GM12878 (cell line): ENCODE results near the gene AMBP. TPM values are rescaled to one million over a fixed set of nuclear protein-coding genes. Genes with fewer than 3 reads are reported as not detected.

Source experiments
- ATAC-seq: fragments of 200-7000 bp; cut with Tn5 transposase; 3 replicates; pipeline ENCODE4 v1.9.1; 2020; ENCODE audit warnings: mild to moderate bottlenecking, moderate library complexity
- BruUV-seq: library from RNA; stranded (reverse); fragments of 400-500 nt; replicated peaks from 2 replicates; lab custom pipeline; 2021; lab: Mats Ljungman, UMichigan
- CTCF ChIA-PET: fragments of 300-600 bp; sonication (Branson Sonifier 250); formaldehyde crosslinking; extraction: SDS; loops from one replicate; lab custom pipeline; 2021; ENCODE audit warnings: inconsistent platforms; lab: Yijun Ruan, JAX
- POLR2A ChIA-PET: fragments of 350-600 bp; formaldehyde crosslinking; extraction: SDS; loops from one replicate; lab custom pipeline; 2021; ENCODE audit warnings: inconsistent platforms; lab: Charles Lee
- RAD21 ChIA-PET: fragments of 300-600 bp; sonication (Branson Sonifier 250); formaldehyde crosslinking; loops from one replicate; lab custom pipeline; 2023; ENCODE audit warnings: antibody characterized with exemption; ENCODE audit not compliant: unreplicated experiment; lab: Charles Lee
- SMC1A ChIA-PET: fragments of 300-600 bp; sonication (Branson Sonifier 250); formaldehyde crosslinking; loops from one replicate; lab custom pipeline; 2023; ENCODE audit not compliant: unreplicated experiment, uncharacterized antibody; lab: Charles Lee
- DNase-seq: peaks from one replicate; pipeline ENCODE4 v3.0.0-alpha.2; 2011; ENCODE audit warnings: low read depth, low spot score
- FAIRE-seq: peaks from 3 replicates; lab custom pipeline; 2011; peaks lifted over from hg19 to GRCh38; lab: Jason Lieb, UNC
- H2AFZ ChIP-seq: 2 replicates; pipeline ENCODE4 v1.6.0; 2011; ENCODE audit warnings: low read depth, low read length, control low read depth; ENCODE audit not compliant: control insufficient read depth
- H3K27ac ChIP-seq: 2 replicates; pipeline ENCODE4 v1.5.1; 2011; ENCODE audit warnings: control low read depth; ENCODE audit not compliant: control insufficient read depth, insufficient read depth
- H3K27me3 ChIP-seq, 2 experiments: replicated peaks in 1 of 2; 2 replicates each; pipeline versions ENCODE4 v1.6.0 to v1.6.1; 2011; ENCODE audit warnings: low read length in 1 of 2; ENCODE audit not compliant: control insufficient read depth in 2 of 2, insufficient read depth in 2 of 2
- H3K36me3 ChIP-seq, 2 experiments: 2 replicates each; pipeline ENCODE4 v1.5.1; 2011; ENCODE audit warnings: low read length in 1 of 2; ENCODE audit not compliant: control insufficient read depth in 2 of 2, insufficient read depth in 2 of 2
- H3K4me1 ChIP-seq: 2 replicates; pipeline ENCODE4 v1.6.1; 2011; ENCODE audit warnings: mild to moderate bottlenecking, low read length, moderate library complexity, mixed read lengths; ENCODE audit not compliant: control insufficient read depth, insufficient read depth
- H3K4me2 ChIP-seq: 2 replicates; pipeline ENCODE4 v1.6.0; 2011; ENCODE audit warnings: control low read depth; ENCODE audit not compliant: control insufficient read depth, insufficient read depth
- H3K4me3 ChIP-seq: fragments of 200-600 bp; sonication (generic); 2 replicates; pipeline ENCODE4 v1.5.1; 2016
- H3K79me2 ChIP-seq: 2 replicates; pipeline ENCODE4 v1.6.0; 2011; ENCODE audit warnings: low read length; ENCODE audit not compliant: control insufficient read depth, insufficient read depth
- H3K9ac ChIP-seq: 2 replicates; pipeline ENCODE4 v1.8.0; 2011; ENCODE audit warnings: low read length, control low read depth, mixed read lengths; ENCODE audit not compliant: control insufficient read depth, insufficient read depth
- H3K9me3 ChIP-seq: replicated peaks from 3 replicates; pipeline ENCODE4 v1.5.1; 2011; ENCODE audit warnings: mild to moderate bottlenecking, low read length; ENCODE audit not compliant: control insufficient read depth, insufficient read depth
- H4K20me1 ChIP-seq: 2 replicates; pipeline ENCODE4 v1.6.0; 2011; ENCODE audit not compliant: control insufficient read depth, insufficient read depth
- ATF2 ChIP-seq: IDR thresholded peaks from 2 replicates; pipeline ENCODE4 v1.6.1; 2012; ENCODE audit warnings: low read length, inconsistent platforms
- CHD1 ChIP-seq: IDR thresholded peaks from 2 replicates; pipeline ENCODE4 v1.6.1; 2012; ENCODE audit warnings: low read depth, low read length, improper control_type of control experiment
- FOXK2 ChIP-seq: fragments of 450-650 bp; IDR thresholded peaks from 2 replicates; pipeline ENCODE4 v1.6.1; 2017; ENCODE audit warnings: mild to moderate bottlenecking, moderate library complexity
- HDGF ChIP-seq: fragments of 450-650 bp; IDR thresholded peaks from 2 replicates; pipeline ENCODE4 v1.6.1; 2016; ENCODE audit warnings: antibody characterized with exemption
- KDM1A ChIP-seq: fragments of 200-600 bp; sonication (generic); IDR thresholded peaks from 2 replicates; pipeline ENCODE4 v1.6.1; 2016; ENCODE audit warnings: borderline replicate concordance
- MYC ChIP-seq: IDR thresholded peaks from 2 replicates; pipeline ENCODE4 v1.6.1; 2011; ENCODE audit warnings: mild to moderate bottlenecking, low read length, moderate library complexity, inconsistent platforms; ENCODE audit not compliant: insufficient read depth, insufficient replicate concordance, insufficient read length, severe bottlenecking
- REST ChIP-seq: IDR thresholded peaks from 2 replicates; pipeline ENCODE4 v1.6.1; 2012; ENCODE audit warnings: mild to moderate bottlenecking, low read depth, low read length
- SMAD5 ChIP-seq: IDR thresholded peaks from 2 replicates; pipeline ENCODE4 v1.6.1; 2016; ENCODE audit warnings: antibody characterized with exemption, low read depth
- SP1 ChIP-seq: IDR thresholded peaks from one replicate; pipeline ENCODE4 v1.6.1; 2011; ENCODE audit warnings: low read depth, low read length
- USF2 ChIP-seq: IDR thresholded peaks from 2 replicates; pipeline ENCODE4 v1.6.1; 2011; ENCODE audit warnings: low read depth, low read length, improper control_type of control experiment, borderline replicate concordance
- ZBED1 ChIP-seq: IDR thresholded peaks from 2 replicates; pipeline ENCODE4 v1.6.1; 2016; ENCODE audit warnings: borderline replicate concordance
- ZBTB4 ChIP-seq: fragments of 450-650 bp; formaldehyde crosslinking; IDR thresholded peaks from 2 replicates; pipeline ENCODE4 v1.4.0; 2022; ENCODE audit warnings: mild to moderate bottlenecking, moderate library complexity
- WGBS: methylation state at CpG from one replicate; pipeline ENCODE4 v1.1.6; 2016; ENCODE audit warnings: low lambda C conversion rate; ENCODE audit not compliant: insufficient replicate concordance, insufficient coverage; ENCODE audit errors: missing lambda C conversion rate; 5-methylcytosine and 5-hydroxymethylcytosine counted together
- in situ Hi-C: fragments of 300-500 bp; cut with MboI; formaldehyde crosslinking; loops from 9 replicates; pipeline ENCODE4 v1.14.3; 2018; ENCODE audit warnings: mixed read lengths
- intact Hi-C: fragments of 100-400 bp; cut with micrococcal nuclease; formaldehyde crosslinking; loops from one replicate; pipeline ENCODE4 v1.14.2; 2022; ENCODE audit not compliant: unreplicated experiment
- polyA plus RNA-seq, 11 experiments: library from polyadenylated mRNA; depleted of rRNA in 4 of 11; unstranded in 6 of 11; stranded (reverse) in 5 of 11; fragments of >200 nt; fragmentation: Nextera tagmentation in 4 of 11; fragmentation: Illumina TruSeq in 1 of 11; extraction: Ambion mirVana in 4 of 11; extraction: Trizol in 1 of 11; gene quantifications; 1 replicate in 1 of 11; 2 replicates in 10 of 11; pipeline versions ENCODE4 v1.2.1 to v1.2.3, GENCODE V29; 2011 to 2016; ENCODE audit warnings: inconsistent platforms in 2 of 11, missing spikeins in 2 of 11, low read depth in 1 of 11
- total RNA-seq, 4 experiments: library from RNA; depleted of rRNA in 3 of 4; stranded (reverse); fragments of >200 nt in 3 of 4; fragmentation: Illumina TruSeq in 1 of 4; extraction: Trizol in 1 of 4; gene quantifications; 2 replicates each; pipeline versions ENCODE4 v1.2.1 to v1.2.3, GENCODE V29; 2013 to 2021

AMBP gene
- total and polyA plus RNA-seq, 10 of the 15 experiments (the other 5 are each of a cell fraction or from before 2014, with no cell fraction given) = 0.11 to 2.3 (median 0.18) TPM; not detected in 7

- TF ChIP-seq ATF2 (no peak), HDGF (no peak), SP1 (no peak)
Measured at GRCh38 chr9:114031948-114032840, 45.9 kb downstream of the AMBP start (continued).

- SMC1A ChIA-PET = no interaction called here
- WGBS = 29% methylated on average over 7 of the region's 7 CpGs
- Histone ChIP-seq H3K4me2 (no peak overlapping the region), H2AFZ (no peak overlapping the region), H4K20me1 (no peaks in the 10 kb centered on the region; the same call in 1 of the 2 replicates), H3K4me3 (no peak overlapping the region), H3K36me3 (no peaks in the 10 kb centered on the region), H3K4me1 (no peaks in the 10 kb centered on the region), H3K27ac (no peak overlapping the region), H3K27me3 (no peaks in the 10 kb centered on the region), H3K9ac (no peak overlapping the region), H3K9me3 (no peaks in the 10 kb centered on the region), H3K79me2 (no peaks in the 10 kb centered on the region)
- RAD21 ChIA-PET = no interaction called here
- intact Hi-C loops = no loop called here
- no peak for FAIRE-seq
- POLR2A ChIA-PET = no interaction called here
- CTCF ChIA-PET = no interaction called here
- DNase-seq = no peak
- in situ Hi-C loops = loop anchor here (25.0 kb wide), 1 partner anchor 569 kb away; the partner anchor contains the start of gene RGS3
- no peak for ATAC-seq
- no TSS peak for BruUV-seq
- TF ChIP-seq CHD1 (no peak), MYC (no peak), USF2 (no peak), SMAD5 (no peak), FOXK2 (no peak), ZBED1 (no peak), HDGF (no peak), KDM1A (no peak), REST (no peak), ZBTB4 (CRISPR knock-in tag) (no peak)
Measured at GRCh38 chr9:114031037-114031630, 47.0 kb downstream of the AMBP start.
